ENCODE data around the gene TSPAN31.
A peak's percentile ranks its signal among the peaks of the same experiment; 100 is the strongest.

TSPAN31 gene

DNA sequence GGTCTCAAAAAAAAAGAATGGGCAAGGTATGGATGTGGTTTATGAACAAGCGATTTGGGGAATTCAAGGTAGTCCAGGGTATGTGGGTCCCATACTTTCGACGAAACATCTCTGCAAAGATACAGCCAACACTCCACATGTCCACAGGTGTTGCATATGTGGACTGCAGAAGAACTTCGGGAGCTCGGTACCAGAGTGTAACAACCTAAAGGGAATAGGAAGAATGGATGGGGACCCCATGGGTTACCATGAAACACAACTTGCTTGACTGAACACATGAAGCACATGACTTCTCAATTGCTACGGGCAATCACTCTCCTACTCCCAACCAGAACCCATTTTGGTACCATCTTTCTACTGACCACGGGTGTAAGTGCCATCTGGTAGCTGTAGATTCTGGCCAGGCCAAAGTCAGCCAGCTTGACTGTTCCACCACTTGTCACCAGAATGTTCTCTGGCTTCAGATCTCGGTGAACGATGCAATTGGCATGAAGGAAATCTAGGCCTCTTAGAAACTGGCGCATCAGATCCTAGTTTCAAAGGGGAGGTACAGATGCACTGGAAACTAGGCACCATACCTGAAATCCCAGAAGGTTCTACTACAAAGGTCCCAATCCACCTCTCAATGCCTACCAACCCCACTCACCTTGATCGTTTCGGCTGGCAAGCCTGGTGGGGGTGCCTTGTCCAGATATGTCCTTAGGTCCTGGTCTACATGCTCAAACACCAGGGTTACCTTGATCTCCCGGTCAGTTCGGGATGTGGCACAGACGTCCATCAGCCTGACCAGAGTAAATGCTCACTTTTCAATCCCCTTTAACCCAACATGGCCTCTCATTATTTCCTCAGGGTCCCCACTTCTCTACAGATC lies 6.0 kb downstream of the TSPAN31 start:
- DNase-seq (ENCODE audit: low read depth, low spot score): no peak
- H3K27ac ChIP-seq: peak overlapping the region; percentile 61

DNA sequence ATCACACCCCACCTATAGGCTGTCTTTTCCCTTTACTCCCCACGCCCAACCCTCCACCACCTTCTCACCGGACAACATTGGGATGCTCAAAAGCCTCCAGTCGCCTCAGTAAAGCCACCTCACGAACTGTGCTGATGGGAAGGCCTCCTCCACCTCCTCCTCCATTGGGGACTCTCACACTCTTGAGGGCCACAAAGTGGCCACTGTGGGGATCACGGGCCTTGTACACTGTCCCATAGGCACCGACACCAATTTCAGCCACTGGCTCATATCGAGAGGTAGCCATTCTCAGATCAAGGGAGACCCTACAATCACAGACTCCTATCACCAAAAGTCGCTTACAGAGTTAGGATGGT lies 6.6 kb downstream of the TSPAN31 start:
- H3K27ac ChIP-seq: peak overlapping the region; percentile 61
- no peak for DNase-seq (ENCODE audit: low read depth, low spot score)

DNA sequence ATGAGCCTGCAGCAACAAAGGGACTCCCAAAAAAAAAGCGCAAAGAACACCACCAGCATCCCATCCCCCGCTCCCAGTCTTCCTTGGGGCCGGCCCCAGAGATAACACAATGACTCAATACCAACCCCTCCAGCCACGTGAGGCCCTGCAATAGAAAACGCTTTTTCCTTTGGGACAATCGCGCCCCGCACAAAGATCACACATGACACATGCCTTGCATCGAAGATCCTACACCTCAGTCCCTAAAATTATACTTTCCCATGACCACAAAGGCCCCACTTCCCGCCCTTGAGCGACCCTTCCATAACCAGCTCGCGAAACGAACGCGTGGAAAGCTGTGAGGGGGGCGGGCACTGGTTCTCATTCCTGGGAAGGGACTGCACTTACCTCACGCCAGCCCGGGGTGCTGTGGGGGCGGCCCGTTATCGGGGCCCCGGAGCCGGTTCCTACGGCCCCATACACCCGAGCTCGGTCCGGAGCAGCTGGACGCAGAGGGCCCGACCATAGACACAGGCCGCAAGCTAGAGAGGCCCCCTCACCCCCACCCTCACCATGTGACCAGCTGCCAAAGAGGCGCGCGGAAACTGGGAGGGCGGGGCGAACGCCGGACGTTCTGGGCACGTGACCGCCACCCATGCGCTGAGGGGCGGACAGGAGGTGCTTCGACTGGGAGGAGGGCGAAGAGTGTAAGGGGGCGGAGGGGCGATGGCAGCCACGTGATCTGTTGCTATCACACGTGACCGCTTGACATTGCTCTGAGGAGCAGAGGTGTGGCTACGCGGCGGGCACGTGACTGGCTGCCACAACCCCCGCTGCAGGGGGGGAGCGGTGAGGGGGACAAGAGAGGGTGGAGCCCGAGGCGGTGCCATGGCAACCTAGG lies 7.2 kb downstream of the TSPAN31 start, which contains the start of gene CDK4:
Gene CDK4 (minus strand): TSS at position 523 of the 880 bp plus-strand sequence. CDS start 593 bp downstream, outside the sequence.
- DNase-seq (ENCODE audit: low read depth, low spot score): peak; percentile 97
- H3K27ac ChIP-seq: peak within 1 kb of the TSS; percentile 61

DNA sequence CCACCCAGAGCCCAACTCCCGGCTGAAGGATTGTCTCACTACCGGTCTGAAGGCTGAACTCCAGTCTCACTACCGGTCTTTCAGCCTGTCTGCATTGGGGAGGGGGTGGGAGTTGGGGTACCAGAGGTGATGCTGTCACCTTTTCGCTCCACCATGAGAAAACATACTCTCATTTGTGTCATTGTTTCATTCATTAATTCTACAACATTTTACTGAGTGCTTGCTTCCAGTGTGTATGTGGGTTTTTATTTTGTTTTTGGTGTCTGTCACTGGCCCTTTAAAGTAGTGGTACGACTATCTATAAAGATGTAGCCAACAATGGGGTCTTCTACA lies 7.8 kb downstream of the TSPAN31 start:
- DNase-seq (ENCODE audit: low read depth, low spot score): no peak
- peak overlapping the region; percentile 61 for H3K27ac ChIP-seq

DNA sequence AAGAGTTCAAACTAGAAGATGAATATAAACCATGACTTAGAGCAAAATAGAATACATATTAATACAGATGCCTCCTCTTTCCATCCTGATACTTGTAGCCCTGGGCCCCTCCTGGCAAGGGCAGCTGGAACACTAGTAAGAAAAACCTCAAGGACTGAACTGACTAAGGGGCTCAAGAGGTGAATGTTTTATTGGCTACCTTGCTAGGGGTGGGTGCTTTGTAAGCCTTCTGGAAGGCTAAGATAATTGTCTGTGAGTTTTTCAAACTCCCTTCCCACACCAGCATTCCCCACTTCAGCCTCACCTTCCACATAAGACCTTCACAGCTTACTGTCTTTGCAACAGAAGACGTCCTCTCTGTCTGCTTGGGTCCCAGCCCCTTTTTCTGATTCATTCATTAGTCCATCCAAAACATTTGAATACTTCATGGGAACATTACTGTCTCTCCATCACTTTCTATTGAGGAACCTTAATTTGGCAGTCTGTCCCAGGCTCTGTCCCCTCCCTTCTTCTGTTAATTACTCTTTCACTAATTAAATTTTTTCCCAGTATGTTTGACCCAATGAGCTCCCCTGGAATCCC lies 9.0 kb downstream of the TSPAN31 start:
- DNase-seq (ENCODE audit: low read depth, low spot score): no peak
- H3K27ac ChIP-seq: peak overlapping the region; percentile 52

DNA sequence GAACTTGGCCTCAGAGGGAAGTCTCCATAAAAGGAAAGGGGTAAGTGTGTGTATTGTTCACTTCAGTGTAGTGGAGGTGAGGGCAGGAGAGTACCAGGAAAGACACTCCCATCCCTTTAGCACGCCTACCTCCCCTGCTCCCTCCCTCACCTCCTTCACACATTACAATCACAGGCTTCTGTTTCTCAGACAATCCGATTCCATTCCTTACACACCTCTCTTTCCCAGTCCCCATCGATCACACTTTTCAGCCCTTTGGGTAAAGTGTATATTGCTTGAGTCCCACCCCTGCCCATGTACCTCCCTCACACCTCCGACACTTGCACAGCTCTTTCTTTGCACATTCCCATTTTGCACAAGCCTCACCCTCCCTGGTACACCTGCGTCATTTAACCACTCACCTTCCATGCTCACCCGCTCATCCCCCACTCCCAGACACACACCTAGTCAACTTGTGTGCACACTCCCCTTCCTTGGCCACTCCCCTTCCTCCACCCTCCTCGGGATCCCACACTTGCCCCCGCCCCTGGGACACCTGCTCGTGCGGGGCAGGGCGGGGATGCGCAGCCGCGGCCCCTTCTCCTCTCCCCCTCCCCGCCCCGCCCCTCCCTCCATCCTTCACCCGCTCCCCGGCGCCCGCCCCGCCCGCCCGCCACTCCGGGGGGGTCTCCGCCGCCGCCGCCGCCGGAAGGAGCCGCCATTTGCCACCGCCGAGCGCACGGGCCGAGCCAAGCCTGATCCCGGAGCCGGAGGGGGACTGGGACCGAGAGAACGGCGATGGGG lies 9.8 kb downstream of the TSPAN31 start, which contains the start of gene MARCHF9:
Gene MARCHF9 (plus strand): TSS at position 693 of the 783 bp plus-strand sequence. CDS start 426 bp downstream, outside the sequence.
- peak within 1 kb of the TSS; percentile 52 for H3K27ac ChIP-seq
- DNase-seq (ENCODE audit: low read depth, low spot score): peak; percentile 39

DNA sequence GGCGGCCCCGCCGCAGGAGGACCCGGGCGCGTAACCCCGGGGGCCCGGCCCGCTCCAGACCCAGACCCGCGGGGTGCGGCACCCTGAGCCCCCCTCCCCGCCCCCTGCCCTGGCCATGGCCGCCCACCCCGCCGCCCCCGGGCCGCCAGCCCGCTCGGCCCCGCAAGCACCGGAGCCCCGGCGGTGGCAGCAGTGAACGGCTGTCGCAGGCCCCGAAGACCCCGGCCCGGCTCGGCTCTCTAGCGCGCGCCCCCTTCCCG lies 10.3 kb downstream of the TSPAN31 start:
- DNase-seq (ENCODE audit: low read depth, low spot score): no peak
- peak overlapping the region; percentile 52 for H3K27ac ChIP-seq

DNA sequence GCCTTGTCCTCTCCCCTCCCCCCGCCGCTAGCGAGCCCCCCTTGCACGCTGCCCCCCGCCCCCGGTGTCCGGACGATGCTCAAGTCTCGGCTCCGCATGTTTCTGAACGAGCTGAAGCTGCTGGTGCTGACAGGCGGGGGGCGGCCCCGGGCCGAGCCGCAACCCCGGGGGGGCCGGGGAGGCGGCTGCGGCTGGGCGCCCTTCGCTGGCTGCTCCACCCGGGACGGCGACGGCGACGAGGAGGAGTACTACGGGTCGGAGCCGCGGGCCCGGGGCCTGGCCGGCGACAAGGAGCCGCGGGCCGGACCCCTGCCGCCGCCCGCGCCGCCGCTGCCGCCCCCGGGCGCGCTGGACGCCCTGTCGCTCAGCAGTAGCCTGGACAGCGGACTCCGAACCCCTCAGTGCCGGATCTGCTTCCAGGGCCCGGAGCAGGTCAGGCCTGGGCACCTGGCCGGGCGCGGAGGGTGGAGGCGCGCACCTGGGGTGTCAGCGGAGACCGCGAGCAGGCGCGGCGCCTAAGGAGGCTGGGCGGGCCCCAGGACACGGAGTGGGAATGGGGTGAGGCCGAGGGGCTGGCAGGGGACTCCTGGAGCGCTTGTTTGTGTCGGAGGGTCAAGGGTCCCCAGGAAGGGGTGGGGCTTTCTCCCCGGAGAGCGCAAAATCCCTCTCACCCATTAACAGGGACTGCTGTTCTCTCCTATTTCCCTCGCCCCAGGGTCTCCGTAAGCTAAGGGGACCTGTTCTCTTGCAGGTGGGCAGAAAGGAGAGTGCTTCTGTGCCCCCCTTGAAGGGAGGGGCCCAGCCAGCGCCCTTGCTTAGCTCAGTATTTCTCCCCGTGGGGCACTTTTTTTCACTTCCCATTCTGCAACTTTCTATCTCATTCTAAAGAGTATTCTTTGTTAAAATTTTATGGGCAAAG lies 10.9 kb downstream of the TSPAN31 start:
- no peak for DNase-seq (ENCODE audit: low read depth, low spot score)
- peak overlapping the region; percentile 52 for H3K27ac ChIP-seq

DNA sequence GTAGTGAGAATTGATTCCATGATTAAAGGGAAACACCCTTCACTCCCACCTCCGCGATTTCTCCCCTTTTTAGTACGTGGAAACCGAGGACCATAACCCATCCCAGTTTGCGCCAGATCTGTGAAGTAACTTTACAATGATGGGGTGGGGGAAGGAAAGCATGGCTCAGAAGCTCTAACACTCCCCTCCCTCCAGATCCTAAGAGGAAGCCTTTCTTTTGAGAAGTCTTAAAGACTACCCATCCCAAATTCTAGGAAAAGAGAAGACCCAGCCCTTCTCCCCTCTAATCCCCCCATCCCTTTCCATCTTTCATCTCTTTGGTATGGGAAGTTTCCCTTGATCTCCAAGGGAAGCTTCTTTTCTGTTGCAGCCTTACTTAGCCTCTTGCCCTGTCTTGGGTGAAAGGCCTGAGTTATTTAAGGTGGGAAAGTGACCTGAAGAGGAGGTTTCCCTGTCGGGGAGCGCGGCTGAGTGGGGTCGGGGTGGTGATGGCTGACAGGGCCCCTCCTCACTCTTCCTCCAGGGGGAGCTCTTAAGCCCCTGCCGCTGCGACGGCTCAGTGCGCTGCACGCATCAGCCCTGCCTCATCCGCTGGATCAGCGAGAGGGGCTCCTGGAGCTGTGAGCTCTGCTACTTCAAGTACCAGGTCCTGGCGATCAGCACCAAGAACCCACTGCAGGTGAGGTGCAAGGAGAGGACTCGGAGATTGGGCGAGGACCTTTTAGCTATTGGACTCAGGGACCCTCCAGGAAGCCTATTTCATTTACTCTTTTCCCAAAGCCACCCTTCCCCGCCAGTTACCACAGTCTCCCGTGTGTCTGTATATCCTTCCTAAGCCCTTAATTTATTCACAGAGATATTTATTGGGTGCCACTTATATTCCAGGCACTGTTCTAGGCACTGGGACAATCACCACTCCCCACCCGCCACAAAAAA lies 11.8 kb downstream of the TSPAN31 start:
- no peak overlapping the region for H3K27ac ChIP-seq

DNA sequence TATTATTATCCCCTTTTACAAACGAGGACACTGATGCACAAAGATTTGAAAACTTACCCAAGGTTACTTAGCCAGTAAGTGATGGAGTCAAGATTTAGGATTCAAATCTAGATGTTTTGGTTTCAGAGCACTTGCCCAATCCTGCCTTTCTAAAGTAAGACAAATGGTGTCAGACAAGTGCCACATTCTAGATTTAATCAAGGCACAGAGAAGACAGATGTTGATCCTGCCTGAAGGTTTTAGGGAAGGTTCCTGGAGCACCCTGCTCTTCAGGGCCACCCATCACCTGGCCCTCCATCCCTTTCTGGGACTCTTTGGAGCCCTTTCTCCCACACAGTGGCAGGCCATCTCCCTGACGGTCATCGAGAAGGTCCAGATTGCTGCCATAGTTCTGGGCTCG lies 12.9 kb downstream of the TSPAN31 start:
- no peak overlapping the region for H3K27ac ChIP-seq
- no peak for DNase-seq (ENCODE audit: low read depth, low spot score)

More for the DNA sequence above, 11.8 kb downstream of the TSPAN31 start:
- DNase-seq (ENCODE audit: low read depth, low spot score): no peak

DNA sequence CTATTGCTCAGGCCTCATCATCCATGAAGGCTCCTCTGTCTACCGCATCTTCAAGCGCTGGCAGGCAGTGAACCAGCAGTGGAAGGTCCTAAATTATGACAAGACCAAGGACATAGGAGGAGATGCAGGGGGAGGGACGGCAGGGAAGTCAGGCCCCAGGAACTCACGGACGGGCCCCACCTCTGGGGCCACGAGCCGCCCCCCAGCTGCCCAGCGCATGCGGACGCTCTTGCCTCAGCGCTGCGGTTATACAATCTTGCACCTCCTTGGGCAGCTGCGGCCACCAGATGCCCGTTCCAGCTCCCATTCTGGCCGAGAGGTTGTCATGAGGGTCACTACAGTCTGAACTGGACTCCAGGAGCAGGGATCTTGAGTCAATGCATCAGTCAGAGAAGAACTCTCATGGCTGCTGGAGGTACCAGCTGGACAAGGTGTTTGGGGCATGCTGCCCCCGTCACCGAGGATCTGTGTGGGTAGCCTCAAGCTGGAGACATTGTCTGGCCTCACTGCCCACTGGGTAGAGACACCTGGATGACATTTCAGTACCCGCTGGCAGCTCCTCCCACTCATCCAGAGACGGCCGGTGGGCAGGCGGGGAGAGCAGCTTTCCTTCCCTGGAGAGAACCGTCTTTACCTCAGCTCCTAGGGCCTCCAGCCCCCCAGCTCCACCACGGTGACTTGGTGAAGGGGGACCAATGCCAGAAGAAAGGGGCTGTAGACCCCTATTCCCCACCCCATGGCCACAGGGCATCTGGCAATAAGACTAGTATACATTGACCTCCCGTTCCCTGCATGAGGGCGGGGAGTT lies 13.9 kb downstream of the TSPAN31 start:
- DNase-seq (ENCODE audit: low read depth, low spot score): no peak
- no peak overlapping the region for H3K27ac ChIP-seq

DNA sequence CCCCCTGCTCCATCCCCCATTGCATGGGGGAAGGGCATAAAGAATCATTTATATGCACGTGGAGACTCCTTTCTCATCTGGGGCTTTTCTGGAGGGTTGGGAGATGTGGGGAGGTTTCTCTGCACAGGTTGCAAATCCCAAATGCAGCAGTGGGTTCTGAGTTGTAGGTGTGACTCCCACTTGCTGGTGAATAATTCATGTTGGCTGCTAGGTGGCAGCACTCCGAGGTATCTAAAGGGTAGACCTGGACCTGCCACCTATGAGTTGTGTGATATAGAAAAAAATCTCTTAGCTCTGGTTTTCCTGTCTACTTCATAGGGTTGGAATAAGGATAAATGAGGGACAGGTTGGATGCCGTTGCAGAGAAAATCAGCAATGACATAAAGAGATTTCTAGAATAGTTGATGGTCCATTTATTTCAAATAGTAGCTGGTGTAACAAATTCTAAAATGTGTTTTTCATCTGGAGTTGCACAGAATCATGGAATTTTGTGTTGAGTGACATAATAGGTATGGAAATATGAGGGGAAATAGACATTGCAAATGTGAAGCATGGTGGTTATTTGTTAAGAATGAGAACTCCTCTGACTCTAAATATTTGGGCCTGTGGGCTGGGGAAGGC lies 14.6 kb downstream of the TSPAN31 start:
- DNase-seq (ENCODE audit: low read depth, low spot score): no peak
- H3K27ac ChIP-seq: no peak overlapping the region

DNA sequence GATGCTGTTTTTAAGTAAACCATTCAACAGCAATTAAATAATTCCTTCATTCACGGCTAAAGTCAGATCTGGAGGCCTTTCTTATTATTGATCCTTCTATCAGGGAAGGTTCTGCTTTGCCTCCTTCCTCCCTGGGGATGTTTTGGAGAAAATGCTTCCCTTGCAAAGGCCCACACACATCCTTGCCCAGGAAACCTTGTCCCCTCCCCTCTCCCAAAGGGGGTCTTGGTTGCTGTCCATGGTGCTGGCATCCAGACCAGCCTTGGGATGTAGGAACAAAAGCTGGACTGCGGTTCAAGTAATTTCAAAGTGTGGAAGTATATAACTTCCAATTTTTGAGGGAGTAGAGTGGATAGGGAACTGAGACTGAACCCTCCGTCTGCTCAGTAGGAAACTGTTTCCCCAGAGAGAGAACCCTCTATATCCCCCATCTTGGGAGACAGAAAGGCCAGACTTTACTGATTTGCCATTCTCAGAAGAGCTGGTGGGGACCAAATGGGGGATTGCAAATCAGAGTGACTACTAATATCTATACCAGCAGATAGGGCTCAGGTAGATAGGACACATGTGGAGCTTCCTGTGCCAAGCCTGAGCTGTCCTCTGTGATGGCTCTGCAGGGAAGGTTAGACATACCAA lies 15.6 kb downstream of the TSPAN31 start:
- no peak overlapping the region for H3K27ac ChIP-seq
- no peak for DNase-seq (ENCODE audit: low read depth, low spot score)

DNA sequence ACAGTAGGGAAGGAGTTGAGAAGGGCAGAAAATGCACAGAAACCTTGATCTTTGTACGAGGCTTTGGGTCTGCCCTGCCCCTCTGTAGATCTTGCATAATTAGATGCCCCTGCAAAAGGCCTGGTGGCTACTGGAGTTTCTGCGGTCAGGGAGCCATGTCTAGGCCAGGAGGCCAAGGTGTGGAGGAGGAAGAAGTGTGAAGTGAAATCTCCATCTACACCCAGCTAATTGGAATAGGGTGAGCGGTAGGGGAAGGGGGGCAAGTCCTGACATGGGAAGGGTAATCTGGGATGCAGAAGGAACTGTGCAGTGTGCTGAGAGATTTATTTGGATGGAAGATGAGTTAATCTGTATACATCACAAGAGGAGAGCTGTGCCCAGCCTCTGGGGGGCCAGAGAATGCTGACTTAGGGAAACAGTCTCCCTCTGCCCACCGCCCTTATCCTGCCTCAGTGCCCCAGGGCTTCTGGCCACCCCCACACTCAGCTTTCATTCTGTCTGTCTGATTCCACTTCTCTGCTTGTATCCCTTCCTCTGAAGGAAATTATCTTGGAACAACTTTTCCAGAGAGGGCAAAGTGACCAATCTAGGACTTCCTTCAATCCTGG lies 16.7 kb downstream of the TSPAN31 start:
- no peak for DNase-seq (ENCODE audit: low read depth, low spot score)
- H3K27ac ChIP-seq: no peak overlapping the region

DNA sequence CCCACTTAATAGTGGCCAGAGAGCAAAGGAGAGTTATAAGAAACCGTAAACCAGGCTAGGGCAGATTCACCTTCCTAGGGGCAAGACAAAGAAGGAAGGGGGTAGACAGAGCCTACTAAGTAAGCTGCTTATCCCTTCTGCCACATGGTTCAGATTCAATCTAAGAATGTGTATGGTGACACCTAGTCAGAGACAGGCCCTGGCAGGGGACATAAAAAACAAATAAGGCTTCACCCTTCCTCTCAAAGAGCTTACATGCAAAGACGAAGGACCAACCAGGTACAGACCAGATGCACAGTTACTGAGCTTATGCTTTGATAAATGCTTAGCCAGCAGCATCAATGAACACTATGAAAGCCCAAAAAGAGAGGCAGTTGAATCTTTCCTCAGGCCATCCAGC lies 17.6 kb downstream of the TSPAN31 start:
- no peak overlapping the region for H3K27ac ChIP-seq
- no peak for DNase-seq (ENCODE audit: low read depth, low spot score)

Data from epithelial cell of prostate (primary cell).